Measurements from ENCODE around the gene MYLK.

Gene MYLK

DNA sequence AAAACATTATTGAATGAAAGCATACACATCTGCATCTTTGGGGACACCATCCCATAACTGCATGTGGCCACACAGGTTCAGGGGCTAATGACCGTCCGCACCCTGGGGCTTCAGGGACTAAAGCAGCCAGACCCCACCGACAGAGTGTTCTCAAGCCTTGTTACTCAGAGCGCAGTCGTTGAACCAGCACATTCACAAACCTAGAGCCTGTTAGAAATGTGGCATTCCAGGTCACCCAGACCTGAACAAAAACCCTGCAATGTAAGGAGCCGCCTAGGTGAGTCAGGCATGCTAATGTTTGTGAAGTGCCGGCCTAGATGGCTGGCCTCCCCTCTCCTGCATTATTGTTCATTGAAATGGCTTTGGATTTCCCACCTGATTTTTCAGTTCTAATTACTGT, 247.0 kb downstream of the MYLK start:
- Histone ChIP-seq H3K4me2 (no peak overlapping the region), H3K36me3 (ENCODE audit: insufficient read depth) (no peaks in the 10 kb centered on the region), H3K27me3 (ENCODE audit: insufficient read depth, low read depth) (no peaks in the 10 kb centered on the region), H4K20me1 (ENCODE audit: insufficient read depth) (no peaks in the 10 kb centered on the region), H3K79me2 (ENCODE audit: insufficient read depth, low read depth) (no peaks in the 10 kb centered on the region), H3K27ac (no peak overlapping the region), H3K4me3 (IDR thresholded peaks at IDR 0.05; ENCODE audit: insufficient read depth, low read depth, low read length) (no peak overlapping the region), H3K4me1 (ENCODE audit: low read depth, poor library complexity, severe bottlenecking) (no peaks in the 10 kb centered on the region), H3K9ac (no peak overlapping the region), H2AFZ (ENCODE audit: low read depth) (no peak overlapping the region)
- TF ChIP-seq, protein P1, sequence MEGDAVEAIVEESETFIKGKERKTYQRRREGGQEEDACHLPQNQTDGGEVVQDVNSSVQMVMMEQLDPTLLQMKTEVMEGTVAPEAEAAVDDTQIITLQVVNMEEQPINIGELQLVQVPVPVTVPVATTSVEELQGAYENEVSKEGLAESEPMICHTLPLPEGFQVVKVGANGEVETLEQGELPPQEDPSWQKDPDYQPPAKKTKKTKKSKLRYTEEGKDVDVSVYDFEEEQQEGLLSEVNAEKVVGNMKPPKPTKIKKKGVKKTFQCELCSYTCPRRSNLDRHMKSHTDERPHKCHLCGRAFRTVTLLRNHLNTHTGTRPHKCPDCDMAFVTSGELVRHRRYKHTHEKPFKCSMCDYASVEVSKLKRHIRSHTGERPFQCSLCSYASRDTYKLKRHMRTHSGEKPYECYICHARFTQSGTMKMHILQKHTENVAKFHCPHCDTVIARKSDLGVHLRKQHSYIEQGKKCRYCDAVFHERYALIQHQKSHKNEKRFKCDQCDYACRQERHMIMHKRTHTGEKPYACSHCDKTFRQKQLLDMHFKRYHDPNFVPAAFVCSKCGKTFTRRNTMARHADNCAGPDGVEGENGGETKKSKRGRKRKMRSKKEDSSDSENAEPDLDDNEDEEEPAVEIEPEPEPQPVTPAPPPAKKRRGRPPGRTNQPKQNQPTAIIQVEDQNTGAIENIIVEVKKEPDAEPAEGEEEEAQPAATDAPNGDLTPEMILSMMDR (conservative IDR thresholded peaks at IDR 0.05; ENCODE audit: low read depth, low read length): no peak

DNA sequence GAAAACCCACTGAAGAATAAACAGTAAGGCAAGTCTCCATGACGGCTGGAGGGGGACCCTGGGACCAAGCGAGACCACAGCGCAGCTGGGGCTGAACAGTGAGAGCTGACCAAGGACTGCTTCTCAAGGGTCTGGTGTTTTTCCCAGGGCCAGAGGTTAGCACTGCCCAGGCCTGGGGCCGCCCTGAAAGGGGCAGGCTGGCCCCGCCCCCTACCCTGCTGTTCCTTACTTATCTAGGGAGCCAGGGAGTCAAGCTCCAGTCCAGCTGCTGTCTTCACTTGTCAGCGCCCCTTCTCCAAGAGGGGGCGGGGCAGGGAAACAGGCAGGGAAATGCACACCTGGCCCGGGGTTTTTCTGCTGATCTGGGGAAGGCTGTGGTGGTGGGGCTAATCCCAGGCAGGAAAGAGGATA, 247.7 kb downstream of the MYLK start:
- Histone ChIP-seq H3K27ac (no peak overlapping the region), H3K4me2 (no peak overlapping the region), H3K4me1 (ENCODE audit: low read depth, poor library complexity, severe bottlenecking) (no peaks in the 10 kb centered on the region), H3K9ac (no peak overlapping the region), H3K36me3 (ENCODE audit: insufficient read depth) (no peaks in the 10 kb centered on the region), H4K20me1 (ENCODE audit: insufficient read depth) (no peaks in the 10 kb centered on the region), H3K4me3 (IDR thresholded peaks at IDR 0.05; ENCODE audit: insufficient read depth, low read depth, low read length) (no peak overlapping the region), H3K27me3 (ENCODE audit: insufficient read depth, low read depth) (no peaks in the 10 kb centered on the region), H2AFZ (ENCODE audit: low read depth) (no peak overlapping the region), H3K79me2 (ENCODE audit: insufficient read depth, low read depth) (no peaks in the 10 kb centered on the region)
- TF ChIP-seq, protein P1 (conservative IDR thresholded peaks at IDR 0.05; ENCODE audit: low read depth, low read length): no peak

DNA sequence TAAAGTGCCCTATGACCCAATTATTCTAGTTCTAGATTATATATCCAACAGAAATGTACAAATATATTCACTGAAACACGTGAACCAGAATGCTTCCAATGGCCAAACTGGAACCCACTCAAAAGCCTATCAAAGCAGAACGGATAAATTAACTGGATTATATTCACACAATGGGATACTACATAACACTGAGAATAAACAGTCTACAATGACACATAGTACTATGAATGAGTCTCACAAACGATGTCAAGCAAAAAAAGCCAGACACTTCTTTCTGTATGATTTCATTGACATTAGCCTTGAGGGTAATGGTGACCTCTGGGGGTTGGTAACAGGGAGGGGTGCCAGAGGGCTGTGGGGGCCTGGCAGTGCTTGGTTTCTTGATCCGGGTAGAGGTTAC, 248.4 kb downstream of the MYLK start:
- TF ChIP-seq, protein P1 (conservative IDR thresholded peaks at IDR 0.05; ENCODE audit: low read depth, low read length): no peak
- H3K4me3 ChIP-seq (IDR thresholded peaks at IDR 0.05; ENCODE audit: insufficient read depth, low read depth, low read length): no peak overlapping the region
- no peak overlapping the region for H3K27ac ChIP-seq
- H3K9ac ChIP-seq: no peak overlapping the region
- no peak overlapping the region for H2AFZ ChIP-seq (ENCODE audit: low read depth)
- no peak overlapping the region for H3K4me2 ChIP-seq
- no peaks in the 10 kb centered on the region for H3K27me3 ChIP-seq (ENCODE audit: insufficient read depth, low read depth)
- H3K79me2 ChIP-seq (ENCODE audit: insufficient read depth, low read depth): no peaks in the 10 kb centered on the region
- no peaks in the 10 kb centered on the region for H4K20me1 ChIP-seq (ENCODE audit: insufficient read depth)
- H3K36me3 ChIP-seq (ENCODE audit: insufficient read depth): no peaks in the 10 kb centered on the region
- H3K4me1 ChIP-seq (ENCODE audit: low read depth, poor library complexity, severe bottlenecking): no peaks in the 10 kb centered on the region

DNA sequence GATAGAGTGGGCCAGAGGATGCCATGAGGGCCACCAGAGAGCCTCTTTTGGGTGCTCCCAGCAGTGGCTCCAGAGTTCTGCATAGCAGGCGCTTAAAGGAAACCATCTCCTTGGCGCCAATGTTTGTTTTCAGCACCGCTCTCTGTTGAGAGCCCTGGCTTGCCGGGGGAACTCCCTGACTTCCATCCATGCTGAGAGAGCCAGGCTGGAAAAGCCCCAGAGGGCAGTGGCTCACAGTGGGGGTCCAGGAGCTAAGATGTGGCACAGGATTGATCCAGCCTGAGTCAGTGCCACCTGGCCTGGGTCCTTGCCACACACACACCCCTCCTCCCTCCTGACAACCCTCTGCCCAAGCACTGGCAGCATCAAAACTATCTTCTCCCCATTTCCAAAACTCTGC, 248.9 kb downstream of the MYLK start:
- Histone ChIP-seq H2AFZ (ENCODE audit: low read depth) (no peak overlapping the region), H3K4me3 (IDR thresholded peaks at IDR 0.05; ENCODE audit: insufficient read depth, low read depth, low read length) (no peak overlapping the region), H3K79me2 (ENCODE audit: insufficient read depth, low read depth) (no peaks in the 10 kb centered on the region), H3K27me3 (ENCODE audit: insufficient read depth, low read depth) (no peaks in the 10 kb centered on the region), H4K20me1 (ENCODE audit: insufficient read depth) (no peaks in the 10 kb centered on the region), H3K27ac (no peak overlapping the region), H3K36me3 (ENCODE audit: insufficient read depth) (no peaks in the 10 kb centered on the region), H3K9ac (no peak overlapping the region), H3K4me2 (no peak overlapping the region), H3K4me1 (ENCODE audit: low read depth, poor library complexity, severe bottlenecking) (no peaks in the 10 kb centered on the region)
- TF ChIP-seq, protein P1 (conservative IDR thresholded peaks at IDR 0.05; ENCODE audit: low read depth, low read length): no peak
